DMS53 treated with DMSO at 0.1 percent for 48 hours (cell line): ENCODE results near the gene CMPK2.

Experiments
- DNase-seq: peaks from one replicate; lab custom pipeline; 2025; ENCODE audit not compliant: unreplicated experiment; lab: John Stamatoyannopoulos, UW

CMPK2 gene

GRCh38 chr2:6812857-6813530 is 52.7 kb downstream of the CMPK2 start:
- DNase-seq: no peak

GRCh38 chr2:6810961-6811360 is 54.7 kb downstream of the CMPK2 start:
- DNase-seq: no peak

GRCh38 chr2:6808426-6808825 is 57.3 kb downstream of the CMPK2 start:
- no peak for DNase-seq

- no peak for DNase-seq
Observed at GRCh38 chr2:6806604-6807003, 59.1 kb downstream of the CMPK2 start.

- DNase-seq: no peak
Observed at GRCh38 chr2:6800553-6800952, 65.2 kb downstream of the CMPK2 start.
